ENCODE results near the gene MRPS18A.

Gene MRPS18A

DNA sequence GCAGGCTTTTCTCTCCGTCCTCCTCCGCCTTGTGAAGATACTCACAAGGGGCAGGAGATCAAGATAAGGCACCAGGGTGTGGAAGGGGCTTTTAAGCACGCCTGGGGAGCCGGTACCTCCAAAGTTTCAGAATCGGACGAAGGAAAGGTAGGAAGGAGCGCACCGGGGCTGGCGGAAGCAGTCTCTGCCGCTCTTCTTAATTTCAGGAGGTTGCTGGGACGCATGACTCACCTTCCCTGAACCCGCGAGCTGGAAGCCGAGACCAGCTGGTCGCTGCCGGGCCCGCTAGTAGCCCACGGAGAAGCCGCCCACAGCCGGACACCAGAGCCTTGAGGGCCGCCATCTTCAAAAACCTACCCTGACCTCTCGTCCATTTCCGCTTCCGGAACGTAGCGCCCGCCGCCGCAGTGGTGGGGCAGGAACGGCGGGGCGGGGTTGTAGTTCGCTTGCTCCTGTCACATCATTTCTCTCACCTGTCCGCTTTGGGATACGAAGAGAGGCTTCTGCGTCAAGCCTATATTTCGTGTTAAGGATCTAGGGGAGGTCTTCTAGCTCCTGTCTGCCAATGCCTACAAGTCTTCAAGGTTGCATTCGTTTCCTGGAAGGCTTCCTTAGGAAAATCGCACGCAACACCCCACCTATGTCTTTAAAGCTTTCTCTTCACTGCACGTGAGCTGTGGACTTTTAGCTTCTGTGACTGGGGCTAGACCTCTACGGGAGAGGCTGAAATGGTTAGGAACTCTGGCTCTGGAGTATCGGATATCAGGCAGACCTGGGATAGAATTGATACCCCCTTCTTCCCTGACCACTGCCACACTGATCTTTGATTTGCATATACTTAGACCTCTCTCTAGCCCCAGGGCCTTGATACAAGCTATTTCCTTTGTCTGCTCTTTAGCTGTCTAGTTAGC lies at the start of gene MRPS18A:
TSS of gene MRPS18A (minus strand) at position 355 of the 911 bp plus-strand sequence. CDS start at position 343, 12 bp downstream.
- DNase-seq (ENCODE audit: low spot score): peak; percentile 84

DNA sequence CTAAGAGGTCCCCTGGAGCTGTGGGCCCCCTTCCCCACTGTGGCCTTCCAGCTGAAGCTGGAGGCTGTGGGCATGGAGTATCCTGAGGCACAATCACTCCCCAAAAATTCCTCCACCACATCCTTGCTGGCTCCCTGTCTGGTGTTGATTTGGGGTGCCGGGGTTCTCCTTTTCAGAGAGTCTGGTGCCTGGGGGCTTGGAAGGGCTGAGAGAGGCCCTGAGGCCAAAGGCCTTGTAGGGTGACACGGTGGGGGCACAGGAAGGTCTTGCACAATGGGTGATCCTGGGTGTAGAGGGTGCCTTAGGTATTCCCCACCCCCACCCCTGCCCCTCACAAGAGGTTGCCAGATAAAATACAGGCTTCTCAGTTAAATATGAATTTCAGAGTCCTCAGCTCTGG lies 49.3 kb upstream of the MRPS18A start:
- no peak for DNase-seq (ENCODE audit: low spot score)

- no peak for DNase-seq (ENCODE audit: low spot score)
Measured at GRCh38 chr6:43736211-43736786, 48.7 kb upstream of the MRPS18A start.

GRCh38 chr6:43735642-43736199 lies 48.1 kb upstream of the MRPS18A start:
- DNase-seq (ENCODE audit: low spot score): no peak

DNA sequence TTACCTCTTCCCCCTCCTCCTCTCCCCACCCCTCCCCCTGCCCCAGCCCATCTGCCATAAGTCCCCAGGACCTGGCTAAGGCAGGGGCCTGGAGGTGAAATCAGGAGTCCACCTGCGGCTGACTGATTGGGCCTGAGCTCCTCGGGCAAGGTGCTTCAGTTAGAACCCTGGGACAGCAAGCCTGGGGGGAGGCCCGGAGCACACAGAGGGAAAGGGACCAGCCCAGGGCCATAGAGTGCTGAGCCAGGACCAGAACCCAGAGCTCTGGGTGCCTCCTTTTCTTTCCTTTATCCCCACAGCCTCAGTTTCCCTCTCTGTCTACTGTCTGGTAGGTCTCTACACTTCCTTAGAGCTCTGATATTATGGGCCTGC lies 46.7 kb upstream of the MRPS18A start:
- DNase-seq (ENCODE audit: low spot score): no peak

GRCh38 chr6:43733471-43734293 lies 46.1 kb upstream of the MRPS18A start:
- no peak for DNase-seq (ENCODE audit: low spot score)

DNA sequence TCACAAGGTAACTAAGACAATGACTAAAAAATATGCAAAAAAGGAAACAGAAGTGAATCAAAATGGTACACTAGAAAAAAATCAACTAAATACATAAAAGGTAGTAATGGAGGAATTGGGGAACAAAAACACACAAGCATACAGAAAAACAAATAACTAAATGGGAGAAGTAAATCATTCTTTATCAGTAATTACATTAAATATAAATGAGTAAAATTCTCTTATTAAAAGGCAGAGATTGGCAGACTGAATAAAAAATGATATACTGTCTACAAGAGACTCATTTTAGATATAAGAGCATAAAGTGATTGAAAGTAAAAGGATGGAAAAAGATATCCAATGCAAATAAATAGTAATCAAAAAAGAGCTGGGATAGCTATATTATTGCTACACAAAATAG lies 43.0 kb upstream of the MRPS18A start:
- no peak for DNase-seq (ENCODE audit: low spot score)

GRCh38 chr6:43729537-43729936 lies 41.9 kb upstream of the MRPS18A start:
- no peak for DNase-seq (ENCODE audit: low spot score)

- no peak for DNase-seq (ENCODE audit: low spot score)
Measured at GRCh38 chr6:43728586-43728985, 41.0 kb upstream of the MRPS18A start.

- no peak for DNase-seq (ENCODE audit: low spot score)
Measured at GRCh38 chr6:43727634-43728033, 40.0 kb upstream of the MRPS18A start.

GRCh38 chr6:43725643-43726580 lies 38.3 kb upstream of the MRPS18A start:
- no peak for DNase-seq (ENCODE audit: low spot score)

- DNase-seq (ENCODE audit: low spot score): peak; percentile 50
Measured at GRCh38 chr6:43724914-43725642, 37.5 kb upstream of the MRPS18A start.

DNA sequence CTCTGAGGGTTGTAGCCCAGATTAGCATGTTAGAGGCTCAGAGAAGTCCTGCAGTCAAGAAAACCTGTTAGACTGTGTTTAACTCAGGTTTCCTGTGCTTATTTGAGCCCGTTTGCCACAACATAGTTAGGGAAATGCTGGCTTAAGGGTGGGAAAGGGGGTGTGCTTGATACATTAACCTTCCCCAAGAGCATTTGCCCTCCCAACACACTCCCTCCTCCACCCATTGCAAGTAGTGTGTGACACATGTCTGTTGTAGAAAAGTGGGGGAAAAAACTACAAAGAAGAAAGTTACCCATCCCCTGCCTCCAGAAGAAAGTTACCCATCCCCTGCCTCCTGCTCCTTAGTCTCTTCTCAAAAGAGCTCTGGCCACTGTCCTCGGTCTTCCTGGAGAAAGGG lies 36.8 kb upstream of the MRPS18A start:
- DNase-seq (ENCODE audit: low spot score): no peak

- DNase-seq (ENCODE audit: low spot score): peak; percentile 75
Measured at GRCh38 chr6:43723737-43724295, 36.2 kb upstream of the MRPS18A start.

DNA sequence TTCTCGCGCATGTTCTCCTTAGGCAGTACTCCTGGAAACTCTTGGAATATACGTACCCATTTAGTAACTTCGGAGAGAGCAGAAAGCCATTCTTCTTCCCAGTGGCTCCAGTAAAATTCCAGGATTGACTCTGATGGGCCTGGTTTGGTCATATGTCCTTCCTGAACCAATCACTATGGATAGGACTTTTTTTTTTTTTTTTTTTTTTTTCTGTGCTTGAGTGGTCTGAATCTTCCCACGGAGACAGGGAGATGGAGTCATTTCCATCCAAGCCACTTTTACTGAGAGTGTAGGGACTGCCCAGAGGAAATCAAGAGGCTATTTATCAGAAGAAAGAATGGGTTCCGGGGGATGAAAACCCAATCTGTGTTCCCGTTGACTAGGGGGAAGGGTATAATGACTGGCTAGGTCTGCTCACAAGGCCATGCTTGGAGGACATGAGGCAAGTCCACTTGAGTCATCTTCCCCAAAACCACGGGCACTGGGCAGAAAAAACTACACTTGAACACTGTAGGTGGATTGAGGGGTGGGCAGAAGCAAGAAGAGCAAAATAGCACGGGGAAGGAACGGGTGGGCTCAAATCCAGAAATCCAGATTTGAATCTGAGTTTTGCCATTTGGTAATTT lies 35.4 kb upstream of the MRPS18A start:
- no peak for DNase-seq (ENCODE audit: low spot score)

GRCh38 chr6:43720999-43721398 lies 33.4 kb upstream of the MRPS18A start:
- no peak for DNase-seq (ENCODE audit: low spot score)

DNA sequence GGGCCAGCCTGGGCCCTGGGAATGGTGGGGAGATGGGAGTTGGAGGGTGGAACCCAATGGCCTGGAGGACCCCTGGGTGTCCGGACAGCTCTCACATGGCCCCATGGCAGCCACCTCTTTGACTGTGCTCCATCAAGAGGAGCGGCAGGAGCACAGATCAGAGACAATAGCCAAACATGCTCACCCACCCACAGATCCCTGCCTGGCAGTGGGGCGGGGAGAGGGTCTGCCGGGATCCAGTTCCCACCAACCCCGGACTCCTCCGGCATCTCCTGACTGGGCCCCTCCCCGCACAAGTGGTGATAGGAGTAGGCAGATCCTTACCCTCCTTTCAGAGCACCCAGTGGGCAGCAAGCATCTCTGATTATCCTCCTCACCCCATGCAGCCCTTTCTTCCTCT lies 31.9 kb upstream of the MRPS18A start:
- DNase-seq (ENCODE audit: low spot score): no peak

- DNase-seq (ENCODE audit: low spot score): no peak
Measured at GRCh38 chr6:43718387-43719105, 31.0 kb upstream of the MRPS18A start.

GRCh38 chr6:43717822-43718221 lies 30.2 kb upstream of the MRPS18A start:
- no peak for DNase-seq (ENCODE audit: low spot score)

All from germinal center (tissue), 1 donor.